ENCODE measurements around the gene PODXL2. TPM values are rescaled to one million over a fixed set of nuclear protein-coding genes. Genes with fewer than 3 reads are reported as not detected.
A peak's percentile ranks its signal among the peaks of the same experiment; 100 is the strongest.

The PODXL2 gene
- total and polyA plus RNA-seq, 4 donors, result 1.3 to 4.0 (median 2.1) TPM

DNA sequence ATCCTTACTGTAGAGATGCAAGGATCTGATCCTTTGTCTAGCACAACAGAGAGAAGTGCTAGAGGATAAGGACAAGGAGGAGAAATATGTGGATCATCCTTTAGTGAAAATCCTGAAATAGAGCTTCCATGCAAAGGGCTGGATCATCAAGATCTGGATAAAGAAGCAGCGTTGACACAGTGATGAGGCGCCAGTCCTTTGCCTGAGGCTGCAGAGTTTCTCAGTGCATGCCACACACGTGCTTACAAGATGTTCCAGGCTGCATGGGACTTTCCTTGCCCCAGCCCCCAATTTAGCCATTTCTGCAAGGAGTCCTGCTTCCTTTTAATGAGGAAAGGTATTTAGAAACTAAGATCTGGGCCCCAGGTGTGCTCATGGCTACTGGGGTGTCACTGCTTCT is 36.6 kb downstream of the PODXL2 start:
- WGBS, 2 donors, result 88 to 95% methylated on average over 3 of the region's 3 CpGs
- H3K4me3 ChIP-seq (ENCODE audit: low read length in 2 of 2), result no peak overlapping the region
- intact Hi-C loops (cut with DNase I), result no loop called here
- no peaks in the 10 kb centered on the region for H3K36me3 ChIP-seq (ENCODE audit: control insufficient read depth in 1 of 2, insufficient read depth in 2 of 2, low read length in 1 of 2)
- H3K27me3 ChIP-seq (ENCODE audit: control insufficient read depth in 1 of 2, insufficient read depth in 2 of 2, low read length in 1 of 2), result no peaks in the 10 kb centered on the region
- DNase-seq (peak in 1 of 2 donors; percentile 13), ATAC-seq (ENCODE audit: low FRiP score) (no peak)
- H3K4me1 ChIP-seq (ENCODE audit: control insufficient read depth in 1 of 2, insufficient read depth in 2 of 2, low read length in 2 of 2), result no peaks in the 10 kb centered on the region
- H3K9me3 ChIP-seq (ENCODE audit: control insufficient read depth, low read length), result no peaks in the 10 kb centered on the region
- H3K27ac ChIP-seq (ENCODE audit: low read depth in 1 of 2, low read length in 2 of 2), result no peak overlapping the region

DNA sequence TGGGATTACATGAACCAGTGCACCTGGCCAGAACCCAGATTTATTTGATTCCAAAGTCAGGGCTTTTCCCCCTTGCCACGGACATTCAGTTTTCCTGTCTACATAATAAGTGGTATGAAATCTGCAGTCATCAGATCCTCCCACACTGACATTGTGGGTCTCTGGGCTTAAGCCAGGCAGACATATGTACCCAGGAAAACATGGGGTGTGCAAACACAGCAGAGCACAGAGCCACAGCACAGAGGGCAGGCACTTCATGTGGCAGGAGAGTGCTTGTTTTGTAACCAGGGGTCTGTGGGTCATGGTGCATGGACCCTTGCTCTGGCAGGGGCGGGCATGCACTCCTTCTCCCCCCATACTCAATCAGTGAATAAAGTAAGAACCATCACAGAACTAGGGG is 37.7 kb downstream of the PODXL2 start:
- 85% methylated on average over 2 of the region's 2 CpGs for WGBS, 2 donors
- intact Hi-C loops (cut with DNase I), result no loop called here
- H3K27me3 ChIP-seq (ENCODE audit: control insufficient read depth in 1 of 2, insufficient read depth in 2 of 2, low read length in 1 of 2), result no peaks in the 10 kb centered on the region
- no peak for ATAC-seq (ENCODE audit: low FRiP score)
- DNase-seq, result peak in 1 of 2 donors; percentile 41
- no peaks in the 10 kb centered on the region for H3K9me3 ChIP-seq (ENCODE audit: control insufficient read depth, low read length)
- no peak overlapping the region for H3K4me3 ChIP-seq (ENCODE audit: low read length in 2 of 2)
- H3K27ac ChIP-seq (ENCODE audit: low read depth in 1 of 2, low read length in 2 of 2), result no peak overlapping the region
- no peaks in the 10 kb centered on the region for H3K4me1 ChIP-seq (ENCODE audit: control insufficient read depth in 1 of 2, insufficient read depth in 2 of 2, low read length in 2 of 2)
- no peaks in the 10 kb centered on the region for H3K36me3 ChIP-seq (ENCODE audit: control insufficient read depth in 1 of 2, insufficient read depth in 2 of 2, low read length in 1 of 2)

DNA sequence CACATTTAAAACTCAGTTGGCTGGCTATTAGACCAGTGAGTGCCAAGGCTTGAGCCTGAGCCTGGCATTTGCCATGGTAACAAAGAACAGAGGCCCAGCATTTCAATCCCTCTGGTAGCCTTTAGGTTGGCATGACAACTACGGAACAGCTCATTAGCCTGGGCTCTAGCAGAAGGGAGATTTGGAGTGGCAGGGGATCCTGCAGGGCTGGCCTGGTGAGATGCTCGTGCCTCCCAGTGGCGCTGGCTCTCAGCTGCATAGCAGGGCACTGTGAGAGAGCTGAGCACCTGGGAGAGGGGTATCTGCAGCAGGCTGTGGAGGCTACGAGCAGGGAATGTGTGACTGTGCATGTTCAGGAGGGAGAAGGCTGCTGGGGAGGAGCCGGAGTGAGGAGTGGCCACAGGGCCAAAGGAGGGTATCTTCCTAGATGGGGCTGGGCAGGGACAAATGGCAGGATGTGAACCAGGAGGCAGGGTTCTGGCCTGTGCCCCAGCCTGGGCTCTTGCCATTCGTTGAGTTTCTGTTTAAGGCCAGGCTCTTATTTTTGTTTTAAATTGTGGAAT is 38.2 kb downstream of the PODXL2 start:
- Histone ChIP-seq H3K4me3 (ENCODE audit: low read length in 2 of 2) (no peak overlapping the region), H3K9me3 (ENCODE audit: control insufficient read depth, low read length) (no peaks in the 10 kb centered on the region), H3K27me3 (ENCODE audit: control insufficient read depth in 1 of 2, insufficient read depth in 2 of 2, low read length in 1 of 2) (no peaks in the 10 kb centered on the region), H3K27ac (ENCODE audit: low read depth in 1 of 2, low read length in 2 of 2) (no peak overlapping the region), H3K4me1 (ENCODE audit: control insufficient read depth in 1 of 2, insufficient read depth in 2 of 2, low read length in 2 of 2) (no peaks in the 10 kb centered on the region), H3K36me3 (ENCODE audit: control insufficient read depth in 1 of 2, insufficient read depth in 2 of 2, low read length in 1 of 2) (no peaks in the 10 kb centered on the region)
- intact Hi-C loops (cut with DNase I), result no loop called here
- ATAC-seq (ENCODE audit: low FRiP score) (no peak), DNase-seq (peak in 1 of 2 donors; percentile 44)
- WGBS, 2 donors, result 63 to 71% methylated on average over 6 of the region's 6 CpGs

DNA sequence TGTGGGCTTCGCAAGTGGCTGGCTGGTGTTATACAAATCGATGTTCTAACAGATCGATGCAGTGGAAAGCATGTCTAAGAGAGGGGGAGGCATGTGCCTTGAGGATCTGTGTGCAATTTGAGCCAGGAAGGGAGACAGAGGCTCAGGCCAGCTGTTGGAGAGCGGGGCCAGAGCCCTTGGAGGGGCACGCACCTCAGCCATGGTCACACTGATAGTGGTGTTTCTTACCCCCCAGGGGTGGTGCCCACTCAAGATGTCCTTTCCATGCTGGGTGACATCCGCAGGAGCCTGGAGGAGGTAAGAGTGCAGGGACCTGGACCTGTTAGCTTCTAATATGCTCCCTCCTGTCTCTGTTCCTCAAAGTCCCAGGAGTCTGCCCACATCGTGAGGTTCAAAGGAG is 39.9 kb downstream of the PODXL2 start:
- ATAC-seq (ENCODE audit: low FRiP score), result no peak
- H3K36me3 ChIP-seq (ENCODE audit: control insufficient read depth in 1 of 2, insufficient read depth in 2 of 2, low read length in 1 of 2), result no peaks in the 10 kb centered on the region
- peak in 1 of 2 donors; percentile 58 for DNase-seq
- intact Hi-C loops (cut with DNase I), result no loop called here
- H3K9me3 ChIP-seq (ENCODE audit: control insufficient read depth, low read length), result no peaks in the 10 kb centered on the region
- no peak overlapping the region for H3K4me3 ChIP-seq (ENCODE audit: low read length in 2 of 2)
- no peak overlapping the region for H3K27ac ChIP-seq (ENCODE audit: low read depth in 1 of 2, low read length in 2 of 2)
- no peaks in the 10 kb centered on the region for H3K27me3 ChIP-seq (ENCODE audit: control insufficient read depth in 1 of 2, insufficient read depth in 2 of 2, low read length in 1 of 2)
- 97 to 99% methylated on average over 7 of the region's 7 CpGs for WGBS, 2 donors
- no peaks in the 10 kb centered on the region for H3K4me1 ChIP-seq (ENCODE audit: control insufficient read depth in 1 of 2, insufficient read depth in 2 of 2, low read length in 2 of 2)

DNA sequence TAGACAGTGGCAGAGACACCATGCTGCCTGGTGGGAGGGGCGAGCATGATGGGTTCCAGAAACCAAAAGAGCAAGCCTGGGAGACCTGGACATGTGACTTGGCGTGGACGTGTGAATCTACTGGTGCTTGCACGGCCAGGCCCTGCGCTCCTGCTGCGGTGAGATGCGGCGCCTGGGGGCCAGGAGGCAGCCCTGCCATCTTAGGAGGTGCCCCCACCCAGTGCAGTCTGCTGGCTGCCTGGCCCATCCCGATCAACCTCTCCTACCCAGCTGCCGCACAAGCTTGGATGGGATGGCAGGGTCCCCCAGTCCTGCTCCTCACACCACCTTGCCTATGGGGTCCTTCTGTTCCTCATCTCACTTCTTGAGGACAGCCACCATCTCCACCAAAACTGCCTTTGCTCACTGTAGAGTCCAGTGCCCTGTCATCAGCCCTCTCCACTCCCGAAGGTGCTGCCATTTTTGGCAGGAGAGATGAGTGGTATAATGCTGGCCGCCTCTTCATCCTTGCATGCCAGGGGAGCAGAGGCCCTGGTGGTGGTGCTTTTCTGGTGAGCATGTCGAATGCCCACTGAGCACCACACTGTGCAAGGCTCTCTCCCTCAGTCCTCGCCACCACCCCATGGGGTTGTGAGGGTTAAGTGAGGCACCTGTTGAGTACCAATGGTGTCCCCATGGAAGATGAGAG is 40.7 kb downstream of the PODXL2 start:
- H3K27me3 ChIP-seq (ENCODE audit: control insufficient read depth in 1 of 2, insufficient read depth in 2 of 2, low read length in 1 of 2), result no peaks in the 10 kb centered on the region
- H3K4me1 ChIP-seq (ENCODE audit: control insufficient read depth in 1 of 2, insufficient read depth in 2 of 2, low read length in 2 of 2), result no peaks in the 10 kb centered on the region
- intact Hi-C loops (cut with DNase I), result loop anchor here in 1 of 2 donors (10.0 kb wide), 1 partner anchor 385 kb away; the partner anchor contains the start of gene SEC61A1
- no peaks in the 10 kb centered on the region for H3K36me3 ChIP-seq (ENCODE audit: control insufficient read depth in 1 of 2, insufficient read depth in 2 of 2, low read length in 1 of 2)
- no peak overlapping the region for H3K4me3 ChIP-seq (ENCODE audit: low read length in 2 of 2)
- no peak overlapping the region for H3K27ac ChIP-seq (ENCODE audit: low read depth in 1 of 2, low read length in 2 of 2)
- ATAC-seq (ENCODE audit: low FRiP score), result no peak
- H3K9me3 ChIP-seq (ENCODE audit: control insufficient read depth, low read length), result no peaks in the 10 kb centered on the region
- 90 to 94% methylated on average over 11 to 14 of the region's 14 CpGs for WGBS, 2 donors
- peak; percentile 38 to 73 for DNase-seq

DNA sequence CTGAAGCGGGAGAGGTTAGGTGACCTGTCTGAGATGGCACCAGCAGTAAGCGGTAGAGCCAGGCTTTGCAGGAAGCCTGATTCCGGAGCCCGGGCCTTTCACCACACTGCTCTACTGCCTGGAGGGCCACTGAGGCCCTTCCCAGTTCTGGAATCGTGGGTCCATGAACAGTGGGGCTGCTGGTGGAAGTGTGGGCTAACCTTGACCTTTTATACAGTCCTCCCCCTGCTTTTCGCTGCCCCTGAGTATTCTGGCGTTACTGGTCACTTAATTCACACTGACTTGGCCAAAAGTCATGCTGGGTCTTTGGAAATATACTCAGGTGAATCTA is 41.2 kb downstream of the PODXL2 start:
- Histone ChIP-seq H3K36me3 (ENCODE audit: control insufficient read depth in 1 of 2, insufficient read depth in 2 of 2, low read length in 1 of 2) (no peaks in the 10 kb centered on the region), H3K4me3 (ENCODE audit: low read length in 2 of 2) (no peak overlapping the region), H3K27ac (ENCODE audit: low read depth in 1 of 2, low read length in 2 of 2) (no peak overlapping the region), H3K4me1 (ENCODE audit: control insufficient read depth in 1 of 2, insufficient read depth in 2 of 2, low read length in 2 of 2) (no peaks in the 10 kb centered on the region), H3K27me3 (ENCODE audit: control insufficient read depth in 1 of 2, insufficient read depth in 2 of 2, low read length in 1 of 2) (no peaks in the 10 kb centered on the region), H3K9me3 (ENCODE audit: control insufficient read depth, low read length) (no peaks in the 10 kb centered on the region)
- 95% methylated on average over 7 of the region's 7 CpGs for WGBS, 2 donors
- DNase-seq (no peak), ATAC-seq (ENCODE audit: low FRiP score) (no peak)
- intact Hi-C loops (cut with DNase I), result loop anchor here in 1 of 2 donors (10.0 kb wide), 1 partner anchor 385 kb away; the partner anchor contains the start of gene SEC61A1

DNA sequence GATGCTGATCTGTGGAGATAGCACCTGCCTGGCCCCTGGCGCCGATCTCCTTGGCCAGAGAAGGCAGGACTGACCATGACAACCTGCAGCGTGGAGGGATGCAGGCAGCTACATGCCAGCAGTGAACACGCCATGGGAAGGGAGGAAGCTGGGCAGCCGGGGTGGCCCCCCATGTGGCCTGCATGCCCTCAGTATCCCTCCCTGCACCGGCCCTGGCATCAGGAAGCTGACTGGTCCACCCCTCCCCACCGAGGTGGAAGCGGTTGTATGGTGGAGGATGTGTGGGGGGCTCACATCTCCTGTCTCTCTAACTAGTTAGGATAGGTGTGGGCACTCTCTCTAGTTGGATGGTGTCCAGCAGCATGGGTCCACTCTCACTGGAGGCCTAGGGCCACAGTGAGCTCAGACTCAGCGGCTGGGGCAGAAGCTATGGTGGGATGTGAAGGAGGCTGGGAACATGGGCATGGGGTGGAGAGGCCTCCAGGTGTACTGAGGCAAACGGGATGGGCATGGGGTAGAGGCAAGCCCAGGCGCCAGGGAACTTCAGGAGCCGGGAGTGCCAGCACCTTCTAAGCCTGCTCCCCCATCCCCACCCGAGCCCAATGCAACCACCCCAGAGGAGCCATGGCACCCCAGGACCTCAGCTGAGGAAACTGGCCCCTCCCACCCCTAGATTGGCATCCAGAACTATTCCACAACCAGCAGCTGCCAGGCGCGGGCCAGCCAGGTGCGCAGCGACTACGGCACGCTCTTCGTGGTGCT is 42.0 kb downstream of the PODXL2 start:
- no peaks in the 10 kb centered on the region for H3K27me3 ChIP-seq (ENCODE audit: control insufficient read depth in 1 of 2, insufficient read depth in 2 of 2, low read length in 1 of 2)
- intact Hi-C loops (cut with DNase I), result loop anchor here in 1 of 2 donors (10.0 kb wide), 1 partner anchor 384 kb away; the partner anchor contains the start of gene SEC61A1
- DNase-seq (peak in 1 of 2 donors; percentile 50), ATAC-seq (ENCODE audit: low FRiP score) (no peak)
- no peaks in the 10 kb centered on the region for H3K36me3 ChIP-seq (ENCODE audit: control insufficient read depth in 1 of 2, insufficient read depth in 2 of 2, low read length in 1 of 2)
- WGBS, 2 donors, result 93 to 95% methylated on average over 20 of the region's 20 CpGs
- no peak overlapping the region for H3K4me3 ChIP-seq (ENCODE audit: low read length in 2 of 2)
- H3K4me1 ChIP-seq (ENCODE audit: control insufficient read depth in 1 of 2, insufficient read depth in 2 of 2, low read length in 2 of 2), result no peaks in the 10 kb centered on the region
- H3K9me3 ChIP-seq (ENCODE audit: control insufficient read depth, low read length), result no peaks in the 10 kb centered on the region
- no peak overlapping the region for H3K27ac ChIP-seq (ENCODE audit: low read depth in 1 of 2, low read length in 2 of 2)

DNA sequence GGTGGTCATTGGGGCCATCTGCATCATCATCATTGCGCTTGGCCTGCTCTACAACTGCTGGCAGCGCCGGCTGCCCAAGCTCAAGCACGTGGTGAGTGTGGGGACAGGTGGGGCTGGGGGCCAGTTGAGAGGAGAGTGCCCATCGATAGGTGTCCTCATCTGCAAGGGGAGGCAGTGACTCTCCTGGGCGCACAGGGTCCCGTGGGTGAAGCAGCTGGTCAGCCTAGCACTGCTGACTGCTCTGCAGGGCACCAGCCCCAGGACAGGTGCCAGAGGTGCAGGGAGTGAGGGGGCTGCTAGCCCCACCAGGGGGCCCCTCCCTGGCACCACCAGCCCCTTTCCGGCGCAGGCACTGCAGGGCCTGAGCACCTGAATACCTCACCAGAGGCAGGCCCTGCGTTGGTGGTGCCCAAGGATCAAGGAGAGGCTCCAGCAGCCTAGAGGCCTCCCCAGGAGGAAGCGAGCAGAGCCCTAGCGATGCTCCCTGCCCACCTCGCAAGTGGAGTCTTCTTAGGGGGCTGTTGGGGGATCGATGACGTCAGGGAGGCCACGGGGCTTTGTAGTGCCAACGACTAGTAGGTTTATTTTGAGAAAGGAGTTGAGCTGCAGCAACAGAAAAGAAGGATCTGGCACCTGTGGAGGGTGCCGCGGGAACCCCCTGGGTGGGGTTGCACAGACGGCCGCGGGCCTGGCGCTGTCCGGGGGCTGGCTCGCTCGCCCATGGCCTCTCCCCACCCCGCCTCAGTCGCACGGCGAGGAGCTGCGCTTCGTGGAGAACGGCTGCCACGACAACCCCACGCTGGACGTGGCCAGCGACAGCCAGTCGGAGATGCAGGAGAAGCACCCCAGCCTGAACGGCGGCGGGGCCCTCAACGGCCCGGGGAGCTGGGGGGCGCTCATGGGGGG is 42.8 kb downstream of the PODXL2 start:
- Histone ChIP-seq H3K27me3 (ENCODE audit: control insufficient read depth in 1 of 2, insufficient read depth in 2 of 2, low read length in 1 of 2) (no peaks in the 10 kb centered on the region), H3K4me1 (ENCODE audit: control insufficient read depth in 1 of 2, insufficient read depth in 2 of 2, low read length in 2 of 2) (no peaks in the 10 kb centered on the region), H3K27ac (ENCODE audit: low read depth in 1 of 2, low read length in 2 of 2) (peak overlapping the region in 1 of 2 donors; percentile 52), H3K4me3 (ENCODE audit: low read length in 2 of 2) (peak overlapping the region; percentile 72 to 88), H3K9me3 (ENCODE audit: control insufficient read depth, low read length) (no peaks in the 10 kb centered on the region), H3K36me3 (ENCODE audit: control insufficient read depth in 1 of 2, insufficient read depth in 2 of 2, low read length in 1 of 2) (no peaks in the 10 kb centered on the region)
- DNase-seq (peak; percentile 61 to 79), ATAC-seq (ENCODE audit: low FRiP score) (peak; percentile 3)
- WGBS, 2 donors, result 20 to 21% methylated on average over 41 to 44 of the region's 44 CpGs
- intact Hi-C loops (cut with DNase I), result loop anchor here in 1 of 2 donors (10.0 kb wide), 1 partner anchor 383 kb away; the partner anchor contains the start of gene SEC61A1
